C4-2B (cell line): ENCODE results near the gene TUT7.

Experiments used
- H3K27ac ChIP-seq: fragments of 450-650 bp; 2 replicates; pipeline ENCODE4 v1.5.1; 2017
- ZFX ChIP-seq: fragments of 450-650 bp; IDR thresholded peaks from 2 replicates; pipeline ENCODE4 v1.6.1; 2017
- TF ChIP-seq, protein P1 (sequence below): fragments of 450-650 bp; conservative IDR thresholded peaks from 2 replicates; pipeline ENCODE4 v1.5.1; 2017; ENCODE audit warnings: mild to moderate bottlenecking

TUT7 gene

DNA sequence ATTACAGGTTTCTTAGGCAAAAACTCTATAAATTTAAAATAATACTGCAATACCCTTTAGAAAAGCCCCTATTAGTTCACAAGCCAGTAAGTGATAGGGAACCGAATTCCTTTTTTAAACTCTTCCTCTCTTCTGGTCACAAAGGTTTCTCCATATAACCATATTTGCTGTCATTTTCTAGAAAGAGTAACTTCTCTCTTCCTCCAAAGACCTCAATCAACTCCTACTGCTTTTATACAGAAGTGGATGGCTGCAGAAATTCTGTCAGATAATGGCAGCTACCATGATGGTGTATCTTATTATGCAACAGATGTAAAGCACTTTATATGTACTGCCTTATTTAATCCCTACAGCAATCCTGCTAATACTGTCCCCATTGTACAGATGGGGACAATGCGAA, 6.2 kb downstream of the TUT7 start:
- TF ChIP-seq, protein P1, sequence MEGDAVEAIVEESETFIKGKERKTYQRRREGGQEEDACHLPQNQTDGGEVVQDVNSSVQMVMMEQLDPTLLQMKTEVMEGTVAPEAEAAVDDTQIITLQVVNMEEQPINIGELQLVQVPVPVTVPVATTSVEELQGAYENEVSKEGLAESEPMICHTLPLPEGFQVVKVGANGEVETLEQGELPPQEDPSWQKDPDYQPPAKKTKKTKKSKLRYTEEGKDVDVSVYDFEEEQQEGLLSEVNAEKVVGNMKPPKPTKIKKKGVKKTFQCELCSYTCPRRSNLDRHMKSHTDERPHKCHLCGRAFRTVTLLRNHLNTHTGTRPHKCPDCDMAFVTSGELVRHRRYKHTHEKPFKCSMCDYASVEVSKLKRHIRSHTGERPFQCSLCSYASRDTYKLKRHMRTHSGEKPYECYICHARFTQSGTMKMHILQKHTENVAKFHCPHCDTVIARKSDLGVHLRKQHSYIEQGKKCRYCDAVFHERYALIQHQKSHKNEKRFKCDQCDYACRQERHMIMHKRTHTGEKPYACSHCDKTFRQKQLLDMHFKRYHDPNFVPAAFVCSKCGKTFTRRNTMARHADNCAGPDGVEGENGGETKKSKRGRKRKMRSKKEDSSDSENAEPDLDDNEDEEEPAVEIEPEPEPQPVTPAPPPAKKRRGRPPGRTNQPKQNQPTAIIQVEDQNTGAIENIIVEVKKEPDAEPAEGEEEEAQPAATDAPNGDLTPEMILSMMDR: no peak
- H3K27ac ChIP-seq: no peak overlapping the region

DNA sequence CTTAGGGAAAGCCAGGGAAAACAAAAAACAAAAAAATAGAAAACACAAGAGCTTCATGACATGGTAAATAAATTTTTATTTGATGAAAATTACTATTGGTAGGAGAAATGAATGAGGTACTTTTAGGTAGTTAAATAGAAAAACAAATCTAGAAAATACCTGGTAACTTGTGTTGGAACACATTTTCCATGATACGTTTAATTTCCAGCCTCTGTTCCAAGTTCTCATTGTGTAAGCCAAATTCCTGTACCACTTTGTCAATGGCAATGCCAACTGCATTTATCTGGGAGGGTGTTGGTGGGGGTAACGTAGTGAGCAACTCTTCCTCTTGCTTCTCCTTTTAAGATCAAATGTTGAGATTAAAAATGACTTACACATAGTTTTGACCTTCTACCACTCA, 9.4 kb downstream of the TUT7 start:
- TF ChIP-seq ZFX: no peak
- TF ChIP-seq, protein P1: no peak
- no peak overlapping the region for H3K27ac ChIP-seq

DNA sequence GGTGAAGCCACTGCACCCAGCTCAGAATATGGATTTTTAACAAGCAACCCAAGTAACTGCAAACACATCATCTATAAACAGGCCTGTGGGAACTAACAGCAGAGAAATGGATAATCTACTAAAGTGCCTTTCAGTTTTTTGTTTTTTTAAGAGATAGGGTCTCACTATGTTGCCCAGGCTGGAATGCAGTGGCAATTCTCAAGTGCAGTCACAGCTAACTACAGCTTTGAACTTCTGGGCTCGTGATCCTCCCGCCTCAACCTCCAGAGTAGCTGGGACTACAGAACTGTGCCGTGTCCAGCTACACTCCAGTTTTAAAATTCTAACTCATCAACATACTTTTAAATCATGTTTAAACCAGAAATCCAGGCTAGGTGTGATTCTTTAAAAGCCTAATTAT, 11.9 kb downstream of the TUT7 start:
- H3K27ac ChIP-seq: no peak overlapping the region
- TF ChIP-seq, protein P1: no peak
- no peak for TF ChIP-seq ZFX

DNA sequence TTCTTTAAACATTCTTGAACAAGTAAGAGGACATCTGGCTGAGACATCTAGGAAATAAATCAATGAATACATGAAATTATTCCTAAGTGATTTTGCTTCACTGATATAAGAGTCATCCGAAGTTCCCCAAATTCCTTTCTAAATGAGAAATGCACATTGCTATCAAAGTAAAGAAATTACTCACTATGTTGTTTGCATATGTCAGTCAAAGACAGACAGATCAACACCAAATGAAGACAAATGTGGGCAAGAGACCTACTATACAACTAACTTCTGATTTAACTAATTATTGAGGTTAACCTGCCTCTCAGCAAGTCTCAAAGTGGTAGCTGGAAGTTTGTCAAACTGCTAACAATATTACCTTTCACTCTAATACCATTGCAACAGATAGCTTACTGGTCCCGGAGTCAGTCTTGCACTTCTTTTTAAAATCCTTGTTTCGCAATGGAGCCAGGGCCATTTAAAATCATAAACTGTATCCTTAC, 13.2 kb downstream of the TUT7 start:
- TF ChIP-seq ZFX: no peak
- TF ChIP-seq, protein P1: no peak
- no peak overlapping the region for H3K27ac ChIP-seq

DNA sequence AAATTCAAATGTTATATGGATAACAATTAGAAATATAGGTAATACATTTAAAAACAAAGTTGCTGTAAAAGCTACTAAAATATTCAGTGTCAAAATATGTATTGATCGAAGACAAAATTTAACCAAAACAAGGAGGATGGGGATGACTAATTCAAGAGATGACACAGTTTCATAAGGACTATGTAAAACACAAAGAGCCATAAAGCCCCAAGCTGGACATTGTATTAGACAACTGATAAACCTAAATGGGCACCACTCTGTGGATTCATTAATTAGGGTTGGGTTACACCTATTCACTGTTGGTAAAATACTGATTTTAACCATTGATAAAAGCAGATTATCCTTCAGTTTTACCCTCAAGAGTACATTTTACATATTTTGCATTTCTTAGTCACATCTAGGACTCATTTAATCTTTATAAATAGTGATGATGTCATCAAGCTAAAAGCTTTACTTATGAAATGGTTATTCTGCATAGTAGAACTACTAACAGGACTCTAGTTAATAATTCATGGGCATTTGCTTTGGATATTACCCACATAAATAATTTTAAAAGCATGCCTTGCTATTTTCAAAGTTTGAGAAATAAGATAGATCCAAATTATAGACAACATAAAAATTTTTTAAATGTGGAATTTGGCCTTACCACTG, 13.7 kb downstream of the TUT7 start:
- H3K27ac ChIP-seq: no peak overlapping the region
- TF ChIP-seq ZFX: no peak
- TF ChIP-seq, protein P1: no peak

DNA sequence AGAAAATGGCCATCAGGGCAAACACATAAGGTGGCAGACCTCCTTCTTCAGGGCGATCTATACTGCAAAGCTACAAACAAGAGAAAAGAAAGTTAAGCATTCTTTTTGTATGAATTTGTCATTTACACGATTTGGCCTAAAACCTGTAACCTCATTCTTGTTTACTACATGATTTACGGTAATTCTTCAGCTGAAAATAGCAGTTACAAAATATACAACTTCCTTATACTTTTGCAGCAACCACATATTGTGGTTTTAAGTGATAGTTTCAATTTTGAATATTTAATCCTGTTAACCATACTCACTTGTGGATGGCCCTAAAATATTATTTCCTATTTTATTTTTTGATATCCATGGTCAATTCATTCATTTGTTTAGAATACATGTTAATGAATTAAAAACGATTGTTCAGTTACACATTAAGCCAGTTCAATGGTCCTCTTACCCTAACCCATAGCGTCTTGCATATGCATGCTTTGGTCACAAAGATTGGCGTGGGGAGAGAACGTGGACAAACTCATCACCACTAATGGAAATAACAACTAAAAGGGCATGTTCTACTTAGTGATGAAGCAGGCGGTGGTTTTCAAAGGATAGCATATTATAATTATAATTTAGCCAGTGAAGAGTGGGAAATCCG, 16.6 kb downstream of the TUT7 start:
- no peak overlapping the region for H3K27ac ChIP-seq
- TF ChIP-seq, protein P1: no peak
- TF ChIP-seq ZFX: no peak

DNA sequence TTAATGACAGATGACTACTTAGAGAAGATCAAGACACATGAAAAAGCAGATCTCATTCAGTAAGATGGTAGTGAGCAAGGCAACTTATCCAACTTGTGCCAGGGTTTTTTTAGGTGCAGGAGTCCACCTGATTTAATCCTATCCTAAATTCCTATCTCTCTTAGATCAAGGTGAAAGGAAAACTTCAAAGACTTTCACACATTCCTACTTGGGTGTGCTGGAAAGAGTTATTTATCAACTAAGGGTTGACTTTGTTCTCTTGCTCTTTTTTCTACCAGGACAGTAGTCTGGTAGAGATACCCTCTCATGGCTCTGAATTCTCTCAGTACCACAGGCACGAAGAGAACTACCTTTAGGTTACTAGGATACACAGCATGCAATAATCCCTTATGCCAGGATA, 18.2 kb downstream of the TUT7 start:
- no peak overlapping the region for H3K27ac ChIP-seq
- TF ChIP-seq, protein P1: no peak
- no peak for TF ChIP-seq ZFX
